SK-N-SH treated with all-trans-retinoic acid at 6 μM for 48 hours (cell line): ENCODE results near the gene C13orf46.

Experiments
- ATAC-seq: fragments of 200-7000 bp; cut with Tn5 transposase; 3 replicates; pipeline ENCODE4 v1.9.1; 2020; ENCODE audit warnings: mild to moderate bottlenecking, moderate library complexity
- ARNTL ChIP-seq: fragments of 450-650 bp; formaldehyde crosslinking; IDR thresholded peaks from 2 replicates; pipeline ENCODE4 v1.5.0; 2020; ENCODE audit warnings: low read depth, mild to moderate bottlenecking, moderate library complexity, borderline replicate concordance
- BACH2 ChIP-seq: fragments of 250-450 bp; sonication (Bioruptor Pico); IDR thresholded peaks from 2 replicates; pipeline ENCODE4 v1.9.0; 2021; ENCODE audit warnings: mild to moderate bottlenecking, borderline replicate concordance
- CREB5 ChIP-seq: fragments of 250-450 bp; sonication (Bioruptor Pico); IDR thresholded peaks from 2 replicates; pipeline ENCODE4 v1.5.1; 2020; ENCODE audit warnings: low read depth, mild to moderate bottlenecking, moderate library complexity
- CSDC2 ChIP-seq: fragments of 250-450 bp; sonication (Bioruptor Pico); IDR thresholded peaks from 2 replicates; pipeline ENCODE4 v1.5.0; 2020; ENCODE audit warnings: mild to moderate bottlenecking, moderate library complexity
- CSRNP3 ChIP-seq: fragments of 250-450 bp; sonication (Bioruptor Pico); IDR thresholded peaks from 2 replicates; pipeline ENCODE4 v1.5.1; 2021; ENCODE audit warnings: mild to moderate bottlenecking, moderate library complexity
- ESRRG ChIP-seq: fragments of 250-450 bp; sonication (Bioruptor Pico); IDR thresholded peaks from 2 replicates; pipeline ENCODE4 v1.6.1; 2021; ENCODE audit warnings: mild to moderate bottlenecking
- GLIS3 ChIP-seq: fragments of 250-450 bp; sonication (Bioruptor Pico); IDR thresholded peaks from 2 replicates; pipeline ENCODE4 v1.5.0; 2020; ENCODE audit warnings: mild to moderate bottlenecking, moderate library complexity
- PATZ1 ChIP-seq: fragments of 250-450 bp; sonication (Bioruptor Pico); IDR thresholded peaks from 2 replicates; pipeline ENCODE4 v1.8.0; 2020; ENCODE audit warnings: mild to moderate bottlenecking, moderate library complexity, borderline replicate concordance
- PPARA ChIP-seq: fragments of 250-450 bp; sonication (Bioruptor Pico); IDR thresholded peaks from 2 replicates; pipeline ENCODE4 v1.5.0; 2020; ENCODE audit warnings: mild to moderate bottlenecking, borderline replicate concordance
- RARB ChIP-seq: fragments of 250-450 bp; sonication (Bioruptor Pico); IDR thresholded peaks from 2 replicates; pipeline ENCODE4 v1.8.0; 2021; ENCODE audit warnings: mild to moderate bottlenecking, moderate library complexity
- SNAI2 ChIP-seq: fragments of 250-450 bp; sonication (Bioruptor Pico); IDR thresholded peaks from 2 replicates; pipeline ENCODE4 v1.5.0; 2020; ENCODE audit warnings: mild to moderate bottlenecking, moderate library complexity
- TCF4 ChIP-seq: fragments of 250-450 bp; sonication (Bioruptor Pico); IDR thresholded peaks from 2 replicates; pipeline ENCODE4 v1.8.0; 2021; ENCODE audit warnings: mild to moderate bottlenecking, moderate library complexity, borderline replicate concordance
- TOX ChIP-seq: fragments of 250-450 bp; sonication (Bioruptor Pico); IDR thresholded peaks from 2 replicates; pipeline ENCODE4 v1.8.0; 2021; ENCODE audit warnings: mild to moderate bottlenecking, moderate library complexity, borderline replicate concordance
- TSHZ2 ChIP-seq: fragments of 250-450 bp; sonication (Bioruptor Pico); IDR thresholded peaks from 2 replicates; pipeline ENCODE4 v1.5.0; 2020; ENCODE audit warnings: mild to moderate bottlenecking, moderate library complexity
- ZC3H10 ChIP-seq: fragments of 250-450 bp; sonication (Bioruptor Pico); IDR thresholded peaks from 2 replicates; pipeline ENCODE4 v1.5.1; 2021; ENCODE audit warnings: mild to moderate bottlenecking, moderate library complexity
- ZFP3 ChIP-seq: fragments of 250-450 bp; sonication (Bioruptor Pico); IDR thresholded peaks from 2 replicates; pipeline ENCODE4 v1.5.0; 2020; ENCODE audit warnings: mild to moderate bottlenecking, moderate library complexity
- ZFP30 ChIP-seq: fragments of 450-650 bp; formaldehyde crosslinking; IDR thresholded peaks from 2 replicates; pipeline ENCODE4 v1.5.0; 2022; ENCODE audit warnings: mild to moderate bottlenecking, moderate library complexity
- ZNF565 ChIP-seq: fragments of 450-650 bp; formaldehyde crosslinking; conservative IDR thresholded peaks from 2 replicates; pipeline ENCODE4 v1.5.0; 2020; ENCODE audit warnings: low read depth, mild to moderate bottlenecking, moderate library complexity
- ZNF70 ChIP-seq: fragments of 450-650 bp; formaldehyde crosslinking; IDR thresholded peaks from 2 replicates; pipeline ENCODE4 v1.5.0; 2020; ENCODE audit warnings: mild to moderate bottlenecking, moderate library complexity
- ZNF8 ChIP-seq: fragments of 450-650 bp; formaldehyde crosslinking; IDR thresholded peaks from 2 replicates; pipeline ENCODE4 v1.5.0; 2020; ENCODE audit warnings: mild to moderate bottlenecking, moderate library complexity

The C13orf46 gene

GRCh38 chr13:113920606-113921286 is 53.1 kb downstream of the C13orf46 start:
- no peak for ATAC-seq
- no peak for TF ChIP-seq TSHZ2 (CRISPR knock-in tag)
- TF ChIP-seq PATZ1 (CRISPR knock-in tag), result no peak
- no peak for TF ChIP-seq CREB5
- no peak for TF ChIP-seq SNAI2
- no peak for TF ChIP-seq ESRRG (CRISPR knock-in tag)
- TF ChIP-seq ZNF565 (CRISPR knock-in tag), result no peak
- TF ChIP-seq ZNF70 (CRISPR knock-in tag), result no peak
- TF ChIP-seq TOX, result no peak
- no peak for TF ChIP-seq TCF4 (CRISPR knock-in tag)
- no peak for TF ChIP-seq PPARA
- TF ChIP-seq GLIS3 (CRISPR knock-in tag), result no peak
- no peak for TF ChIP-seq CSRNP3
- no peak for TF ChIP-seq ZFP3 (CRISPR knock-in tag)

GRCh38 chr13:113919761-113920559 is 53.9 kb downstream of the C13orf46 start:
- no peak for TF ChIP-seq BACH2 (CRISPR knock-in tag)
- no peak for TF ChIP-seq PATZ1 (CRISPR knock-in tag)
- no peak for TF ChIP-seq ESRRG (CRISPR knock-in tag)
- TF ChIP-seq ZNF70 (CRISPR knock-in tag), result no peak
- TF ChIP-seq SNAI2, result no peak
- TF ChIP-seq ZFP3 (CRISPR knock-in tag), result no peak
- TF ChIP-seq ZNF565 (CRISPR knock-in tag), result no peak
- TF ChIP-seq ZNF8, result no peak
- TF ChIP-seq ZFP30 (CRISPR knock-in tag), result no peak
- no peak for TF ChIP-seq CSDC2
- no peak for TF ChIP-seq ZC3H10 (CRISPR knock-in tag)
- TF ChIP-seq ARNTL (CRISPR knock-in tag), result no peak
- TF ChIP-seq RARB (CRISPR knock-in tag), result no peak
- TF ChIP-seq TOX, result no peak
- TF ChIP-seq, all 23 proteins: peak for 0
- no peak for ATAC-seq
